Stimulated activated CD8-positive, alpha-beta memory T cell treated with anti-CD3 and anti-CD28 coated beads, Interleukin-7, amount 100 ng/mL, for 24 hours (primary cell): Measurements from ENCODE around the gene IRF2.

Experiments used
- DNase-seq: peaks from one replicate; pipeline ENCODE4 v3.0.0-alpha.2; 2020; ENCODE audit warnings: low read depth

Gene IRF2

DNA sequence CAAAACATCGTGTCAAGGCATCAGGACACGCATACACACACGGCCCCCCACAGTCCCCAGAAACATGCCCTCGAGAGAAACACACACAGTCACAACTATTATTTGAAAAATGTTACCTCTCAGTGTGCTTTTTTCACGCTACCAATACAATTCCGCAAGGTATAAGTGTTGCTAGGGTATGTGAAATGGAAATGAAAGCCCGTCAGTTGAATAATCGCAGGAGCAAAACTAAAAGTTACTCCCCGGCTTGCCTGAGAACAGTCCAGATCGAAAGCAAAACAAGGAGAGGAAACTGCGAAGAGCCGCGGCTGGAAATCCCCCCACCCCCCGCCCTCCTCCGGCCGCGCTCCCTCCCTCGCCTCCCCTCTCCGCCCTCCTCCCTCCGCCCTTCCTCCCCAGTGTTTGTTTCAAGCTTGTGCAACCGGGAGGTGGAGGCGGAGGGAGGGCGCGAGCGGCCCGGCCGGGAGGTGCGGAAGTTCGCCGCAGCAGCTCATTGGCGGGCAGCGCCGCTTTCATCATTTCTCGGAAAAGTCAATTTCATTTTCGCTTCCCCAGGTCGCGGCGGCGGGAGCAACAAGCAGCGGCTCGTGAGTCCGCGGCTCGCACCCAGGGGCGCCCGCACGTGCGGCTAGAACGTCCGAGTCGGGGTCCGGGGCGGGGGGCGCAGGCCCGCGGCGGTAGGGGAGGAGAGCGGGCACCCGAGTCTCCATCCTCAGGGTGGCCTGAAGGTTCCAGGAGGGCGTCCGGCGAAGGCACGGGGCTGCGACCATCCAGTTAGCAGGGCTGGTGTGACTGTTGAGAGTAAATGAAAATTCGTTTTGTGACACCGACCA, at the start of gene IRF2:
Gene IRF2, minus strand, starts transcription at position 288 of the 833 bp plus-strand sequence. CDS start 45,486 bp downstream, outside the sequence.
- DNase-seq, result peak; percentile 90

DNA sequence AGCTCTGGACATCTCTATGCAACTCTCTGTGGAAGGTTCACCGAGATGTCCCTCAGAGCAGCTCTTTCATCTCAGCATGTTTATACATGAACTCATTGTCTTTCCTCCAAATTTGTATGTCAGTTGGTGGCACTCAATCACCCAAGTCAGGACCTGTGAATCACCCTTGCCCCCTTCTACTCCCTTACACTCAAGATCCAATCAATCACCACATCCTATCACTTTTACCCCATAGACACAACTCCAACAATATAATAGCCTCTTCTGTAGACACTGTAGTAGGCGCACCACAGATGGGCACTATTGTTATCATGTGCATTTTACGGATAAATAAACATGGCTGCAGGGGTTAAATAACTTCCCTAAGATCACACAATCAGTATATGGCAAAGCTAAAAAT, 41.3 kb upstream of the IRF2 start:
- no peak for DNase-seq

DNA sequence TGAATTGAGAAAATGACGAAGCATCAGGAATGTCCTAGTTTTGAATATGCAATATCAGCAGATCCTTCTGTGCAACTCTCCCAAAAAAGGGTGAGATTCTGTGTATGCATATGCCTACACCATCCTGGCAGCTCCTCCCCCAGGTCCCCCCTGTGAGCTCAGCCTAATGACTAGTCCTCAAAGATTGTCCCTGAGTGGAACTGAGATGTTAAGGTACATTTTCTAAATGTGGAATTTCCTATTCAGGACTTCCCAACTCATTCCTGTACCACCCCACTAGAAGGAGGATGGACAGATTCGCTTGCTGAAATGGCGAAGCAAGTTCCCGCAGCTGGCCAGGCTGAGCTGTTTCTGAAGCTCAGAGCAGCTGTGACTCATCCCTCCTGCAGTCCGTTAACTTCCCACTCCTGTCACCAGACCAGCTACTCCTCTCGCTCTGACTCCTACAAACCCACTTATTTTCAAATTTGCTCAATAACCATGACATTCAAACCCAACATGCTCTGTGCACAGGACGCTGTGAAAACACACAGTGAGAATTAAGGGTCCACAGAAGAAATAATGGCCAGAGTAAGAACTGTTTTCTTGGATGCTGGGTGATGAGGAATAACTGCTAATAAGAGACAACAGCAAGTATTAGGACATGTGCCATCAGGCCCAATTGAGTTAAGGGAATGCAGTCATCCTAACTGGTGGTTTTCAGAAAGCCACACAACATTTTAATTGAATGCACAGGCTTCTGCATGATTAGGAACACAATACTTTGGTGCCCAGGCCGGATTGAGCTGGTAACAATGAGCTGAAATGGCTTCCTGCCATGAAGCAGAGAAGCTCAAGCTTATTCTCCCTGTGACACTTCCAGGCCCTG, 40.0 kb upstream of the IRF2 start:
- DNase-seq, result peak; percentile 24

GRCh38 chr4:184513802-184514120, 39.4 kb upstream of the IRF2 start:
- no peak for DNase-seq

- DNase-seq, result no peak
Observed at GRCh38 chr4:184511156-184511555, 36.8 kb upstream of the IRF2 start.

GRCh38 chr4:184510401-184510800, 36.1 kb upstream of the IRF2 start:
- DNase-seq, result no peak

DNA sequence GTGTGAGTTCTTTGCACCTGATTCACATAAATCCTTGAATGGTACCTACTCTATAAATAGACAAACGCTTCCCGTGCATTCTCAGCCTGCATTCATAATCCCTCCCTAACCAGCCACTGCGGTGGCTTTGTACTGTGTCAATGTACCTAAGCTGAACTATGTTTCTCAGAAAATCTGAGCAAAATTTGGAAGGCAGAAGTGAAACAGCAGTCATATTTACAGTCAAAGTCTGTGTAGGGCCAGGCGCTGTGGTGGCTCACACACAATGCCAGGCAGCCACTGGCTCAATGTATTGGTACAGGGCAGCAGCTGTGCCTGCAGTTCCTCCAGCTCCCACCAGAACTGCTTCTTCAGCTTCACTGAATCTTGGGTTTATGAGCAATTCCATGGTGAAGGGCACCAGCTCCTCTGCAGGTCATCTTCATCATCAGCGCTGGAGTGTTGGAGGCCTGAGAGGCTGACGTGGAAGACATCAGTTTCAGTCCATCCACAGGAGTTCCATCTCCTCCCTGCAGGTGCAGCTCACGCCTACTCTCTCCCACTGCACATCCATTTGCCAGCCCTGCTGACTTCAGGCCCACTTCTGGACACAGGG, 32.3 kb upstream of the IRF2 start:
- no peak for DNase-seq

GRCh38 chr4:184504385-184504784, 30.0 kb upstream of the IRF2 start:
- DNase-seq, result no peak

DNA sequence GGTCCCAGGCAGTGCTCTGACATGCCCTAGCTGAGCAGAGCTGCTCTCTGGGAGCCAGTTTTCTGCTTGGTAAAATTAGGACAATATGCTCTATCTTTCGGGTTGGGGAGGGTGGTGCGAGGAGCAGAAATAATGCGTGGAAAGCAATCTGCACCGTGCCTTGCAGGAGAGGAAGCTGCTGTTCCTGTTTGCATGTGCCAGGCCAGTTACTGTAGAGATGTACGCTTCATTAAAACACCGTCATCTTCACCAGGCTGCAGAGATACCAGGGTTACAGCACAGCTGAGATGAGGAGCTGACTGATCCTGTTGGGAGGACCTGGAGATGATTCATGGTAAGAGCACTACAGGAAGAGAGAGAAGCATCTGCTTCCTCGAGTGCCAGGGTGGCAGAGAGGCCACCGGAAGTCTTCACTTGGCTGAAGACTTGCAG, 29.5 kb upstream of the IRF2 start:
- DNase-seq, result no peak

DNA sequence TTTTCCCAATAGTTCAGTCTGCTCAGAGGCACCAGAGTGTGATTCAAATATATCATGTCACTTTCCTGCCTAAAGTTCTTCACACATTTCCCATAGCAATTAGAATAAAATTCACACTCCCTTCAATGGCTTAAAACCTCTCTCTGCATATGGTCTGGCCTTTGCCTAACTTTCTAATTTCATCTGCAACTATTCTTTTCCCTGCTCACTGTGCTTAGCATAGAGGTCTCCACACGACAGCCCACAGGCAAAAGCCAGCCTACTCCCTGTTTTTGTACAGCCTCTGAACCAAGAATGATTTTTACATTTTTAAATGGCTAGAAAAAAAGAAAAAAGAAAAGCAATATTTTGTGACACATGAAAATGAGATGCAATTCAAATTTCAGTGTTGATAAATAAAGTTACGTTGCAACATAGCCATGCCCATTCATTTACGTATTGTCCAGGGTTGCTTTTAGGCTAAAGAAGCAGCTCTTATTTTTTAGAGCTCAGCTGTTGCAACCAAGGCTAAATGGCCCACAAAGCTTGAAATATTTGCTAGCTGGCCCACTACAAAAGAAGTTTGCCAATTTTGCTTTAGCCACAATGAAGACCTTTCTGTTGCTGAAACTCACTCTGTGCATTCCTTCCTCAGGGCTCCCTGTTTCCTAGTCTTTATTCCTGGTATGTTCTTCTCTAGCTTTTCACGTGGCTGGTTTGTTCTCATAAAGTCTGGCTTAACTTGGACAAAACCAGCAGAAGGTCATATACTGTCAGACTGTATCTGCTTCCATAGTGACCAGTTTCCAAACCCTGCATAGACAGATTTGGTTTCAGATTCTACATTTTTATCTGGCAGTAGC, 26.6 kb upstream of the IRF2 start:
- DNase-seq, result no peak

GRCh38 chr4:184499996-184500395, 25.6 kb upstream of the IRF2 start:
- DNase-seq, result no peak

- DNase-seq, result no peak
Observed at GRCh38 chr4:184498598-184498997, 24.2 kb upstream of the IRF2 start.

GRCh38 chr4:184489771-184490170, 15.4 kb upstream of the IRF2 start:
- DNase-seq, result no peak

- DNase-seq, result no peak
Observed at GRCh38 chr4:184487503-184487902, 13.2 kb upstream of the IRF2 start.

- no peak for DNase-seq
Observed at GRCh38 chr4:184485279-184485678, 10.9 kb upstream of the IRF2 start.

DNA sequence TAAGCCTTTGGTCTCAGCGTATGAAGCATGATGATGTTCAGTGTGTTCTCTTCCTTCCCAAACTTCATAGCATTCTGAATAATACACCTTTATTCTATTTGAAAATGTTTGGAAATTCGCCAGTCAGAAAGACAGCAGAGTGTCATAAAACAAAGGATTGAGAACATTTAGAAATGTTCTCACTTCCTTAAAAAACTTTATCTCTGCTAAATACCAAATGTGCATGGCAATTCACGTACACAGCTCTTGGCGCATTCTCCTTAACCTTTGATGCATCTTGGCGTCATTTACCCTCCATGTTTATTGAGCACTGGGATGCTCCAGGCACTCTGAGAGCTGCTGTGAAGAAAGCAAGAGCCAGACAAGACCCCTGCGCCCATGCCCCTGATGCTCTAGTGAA, 7.2 kb upstream of the IRF2 start:
- DNase-seq, result no peak

GRCh38 chr4:184479516-184479950, 5.2 kb upstream of the IRF2 start:
- no peak for DNase-seq

DNA sequence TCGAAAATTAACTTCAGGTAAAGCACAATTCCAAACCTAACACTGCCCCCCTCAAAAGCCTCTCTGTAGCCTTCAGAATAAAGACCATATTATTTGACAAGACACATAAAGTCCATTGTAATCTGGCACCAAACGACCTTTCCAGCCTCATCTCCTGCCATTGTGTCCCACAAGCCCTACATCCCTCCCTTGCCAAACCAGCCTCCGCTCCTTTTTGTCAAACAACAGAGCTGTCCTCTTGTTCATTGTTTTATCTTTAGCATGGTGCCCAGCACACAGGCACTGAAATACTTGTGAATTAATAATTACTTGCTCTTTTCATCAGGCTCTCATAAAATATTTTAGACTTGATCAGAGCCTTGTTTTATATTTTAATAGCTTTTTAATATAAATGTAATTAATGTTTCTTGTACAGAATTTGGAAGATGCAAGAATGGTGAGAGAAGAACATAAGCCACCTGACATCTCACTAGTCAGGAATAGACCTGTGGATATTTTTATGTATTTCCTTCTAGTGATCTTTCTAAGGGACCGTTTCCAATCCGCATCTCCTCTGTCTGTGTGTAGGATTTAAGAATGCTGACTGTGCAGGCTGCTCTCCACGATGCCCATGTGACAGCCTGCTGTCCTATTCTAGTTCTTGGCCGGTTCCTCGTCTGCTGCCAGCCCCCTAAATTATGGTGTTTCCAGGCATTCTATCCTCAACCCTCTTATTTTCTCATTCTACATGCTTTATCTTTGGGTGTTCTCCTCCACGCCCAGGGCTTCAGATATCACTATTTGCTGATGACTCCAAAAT, 3.0 kb upstream of the IRF2 start:
- no peak for DNase-seq

DNA sequence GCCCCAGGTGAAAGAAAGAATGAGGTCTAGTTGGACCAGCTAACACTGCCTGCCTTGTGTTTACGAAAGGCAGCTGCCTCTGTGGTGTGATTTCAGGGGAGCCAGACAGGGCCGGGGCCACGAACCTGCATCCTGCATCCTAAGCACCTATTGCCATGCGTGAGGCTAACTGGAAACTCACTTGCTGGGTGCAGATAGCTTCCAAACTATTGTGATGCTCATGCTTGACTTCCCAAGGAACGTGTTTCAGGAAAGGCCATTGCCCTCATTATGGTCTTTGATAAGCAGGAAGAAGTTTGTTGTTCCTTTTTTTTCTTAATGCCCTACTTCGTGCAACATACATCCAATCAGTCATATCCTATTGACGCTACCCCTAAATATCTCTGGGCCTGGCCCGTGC, 2.3 kb upstream of the IRF2 start:
- DNase-seq, result no peak

- no peak for DNase-seq
Observed at GRCh38 chr4:184475498-184475897, 1.1 kb upstream of the IRF2 start.

DNA sequence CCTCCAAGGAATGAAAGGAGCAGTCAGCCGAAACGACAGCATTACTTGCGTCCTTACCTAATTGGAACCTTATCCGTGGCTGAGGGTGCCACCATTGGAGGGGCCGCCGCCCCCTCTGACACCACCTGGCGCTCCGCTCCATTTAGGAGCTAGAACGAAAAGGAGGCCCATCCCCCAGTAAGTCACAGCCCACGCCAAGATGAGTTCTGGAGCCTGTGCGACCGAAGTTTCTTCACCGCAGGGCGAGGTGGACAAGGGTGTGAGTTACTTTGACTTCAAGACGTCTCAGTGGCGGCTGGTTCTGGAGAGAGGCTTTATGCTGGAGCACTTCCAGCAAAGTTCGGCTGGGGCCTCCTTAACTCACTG, 729 bp upstream of the IRF2 start:
- no peak for DNase-seq
